DOHH2 (cell line): ENCODE data around the gene ADCY3.

Experiments used
- CTCF ChIP-seq: fragments of 200-600 bp; sonication (generic); IDR thresholded peaks from one replicate; pipeline ENCODE4 v1.5.1; 2014; ENCODE audit warnings: antibody characterized with exemption, mild to moderate bottlenecking, low read depth, low read length; ENCODE audit not compliant: poor library complexity, severe bottlenecking
- EZH2phosphoT487 ChIP-seq: fragments of 200-600 bp; sonication (generic); IDR thresholded peaks from 2 replicates; pipeline ENCODE4 v1.6.1; 2017; ENCODE audit warnings: borderline replicate concordance, mild to moderate bottlenecking, antibody characterized with exemption, low read length, moderate library complexity, mixed read lengths

DNA sequence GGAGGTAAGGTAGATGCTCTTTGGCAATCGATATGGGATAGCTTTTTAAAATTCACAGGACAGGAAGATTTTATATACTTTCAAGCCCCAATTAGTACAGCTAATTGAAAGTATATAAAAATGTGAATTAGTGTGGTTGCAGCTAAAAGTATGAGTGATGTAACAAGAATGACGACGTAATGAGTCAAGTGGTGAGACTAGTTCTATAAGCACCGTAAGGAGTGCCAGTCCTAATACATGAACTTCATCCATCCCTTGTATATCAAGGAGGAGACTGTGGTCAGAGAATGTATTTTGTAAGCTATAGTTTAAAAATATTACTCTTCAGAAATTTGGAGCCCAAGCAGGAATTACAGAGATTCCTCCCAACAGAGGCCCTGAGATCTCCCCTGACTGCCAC lies 25.9 kb upstream of the ADCY3 start:
- TF ChIP-seq CTCF (no peak), EZH2phosphoT487 (no peak)
